Activated T-helper 1 cell treated with anti-CD3 and anti-CD28 coated beads, Interleukin-12 subunit alpha, Interleukin-12 subunit beta, Interleukin-2, Interleukin-4 antibody, amounts not matched to agents 30 ng/mL and 10 ng/mL and 1 ng/mL, durations not matched to agents 14 hours and 24 hours and 36 hours (primary cell): ENCODE results near the gene C1GALT1C1. TPM values are rescaled to one million over a fixed set of nuclear protein-coding genes. Genes with fewer than 3 reads are reported as not detected.
"Not testable (repeated sequence)": the region's sequence is repeated elsewhere in the genome, so short reads cannot be mapped to it uniquely, and the experiment has no call there.

Experiments
- DNase-seq: peaks from one replicate; pipeline ENCODE4 v3.0.0; 2021; ENCODE audit warnings: low spot score
- H3K27ac Mint-ChIP-seq: one replicate; pipeline ENCODE4 v1.8.0; 2021; ENCODE audit warnings: mild to moderate bottlenecking, mixed read lengths
- H3K27me3 Mint-ChIP-seq: one replicate; pipeline ENCODE4 v1.8.0; 2022; ENCODE audit warnings: mild to moderate bottlenecking, moderate library complexity, mixed read lengths; ENCODE audit not compliant: insufficient read depth
- H3K36me3 Mint-ChIP-seq: one replicate; pipeline ENCODE4 v1.8.0; 2021; ENCODE audit warnings: low read depth, mixed read lengths
- H3K4me1 Mint-ChIP-seq: one replicate; pipeline ENCODE4 v1.8.0; 2021; ENCODE audit warnings: low read depth, mixed read lengths
- H3K4me3 Mint-ChIP-seq: one replicate; pipeline ENCODE4 v1.8.0; 2021; ENCODE audit warnings: mild to moderate bottlenecking, moderate library complexity, mixed read lengths
- H3K9me3 Mint-ChIP-seq: one replicate; pipeline ENCODE4 v1.8.0; 2021; ENCODE audit warnings: mixed read lengths
- intact Hi-C: fragments of 100-400 bp; cut with micrococcal nuclease; formaldehyde crosslinking; loops from one replicate; pipeline ENCODE4 v1.15.1; 2024
- total RNA-seq: library from RNA; stranded (reverse); gene quantifications from 2 replicates; pipeline ENCODE4 v1.2.3, GENCODE V29; 2022

C1GALT1C1 gene
- 21.0 and 23.7 TPM in 2 replicates for total RNA-seq

DNA sequence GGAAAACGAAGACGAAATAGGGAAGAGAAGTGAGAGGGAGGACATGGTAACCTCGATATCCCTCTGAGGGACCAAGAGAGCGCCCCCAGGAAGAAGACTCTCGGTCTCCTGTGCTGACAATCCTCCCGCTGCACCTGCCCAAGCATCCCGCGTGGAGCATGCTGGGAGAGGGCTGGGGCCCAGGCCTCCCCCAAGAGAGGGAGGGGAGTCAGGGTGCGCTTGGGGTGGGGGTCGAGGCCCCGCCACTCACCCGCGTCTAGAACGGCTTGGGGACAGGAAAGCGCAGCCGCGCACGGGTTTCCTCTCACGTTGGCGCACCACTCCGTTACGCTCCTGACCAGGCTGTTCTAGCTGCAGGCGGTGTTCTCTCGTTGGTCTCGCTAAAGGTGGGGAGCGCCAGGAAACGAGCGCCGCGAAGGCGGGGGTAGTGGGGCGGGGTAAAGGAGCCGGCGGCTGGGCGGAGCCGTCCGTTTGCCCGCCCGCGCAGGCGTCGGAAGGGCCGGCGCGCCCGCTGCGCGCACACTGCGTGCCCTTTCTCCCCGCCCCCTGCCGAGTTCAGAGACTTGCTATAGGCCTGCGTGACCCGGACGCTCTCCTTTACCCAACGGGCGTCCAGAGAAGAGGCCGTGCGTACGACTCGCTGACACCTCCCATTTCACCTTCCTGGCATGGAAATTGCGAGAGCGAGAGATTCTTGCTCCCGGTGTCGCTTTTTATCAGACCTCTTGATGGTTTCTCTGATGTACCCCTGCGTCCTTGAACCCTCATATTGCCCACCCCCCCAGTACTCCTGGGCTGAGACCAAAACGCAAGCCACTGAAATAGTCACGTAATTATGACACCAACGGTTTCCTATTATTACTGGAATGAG lies at the start of gene C1GALT1C1:
Gene C1GALT1C1, minus strand, starts transcription at position 388 of the 871 bp plus-strand sequence. CDS start 2,888 bp downstream, outside the sequence.
- Mint-ChIP-seq H3K4me1 (peaks cover 16% of the 10 kb centered on the region), H3K9me3 (no peaks in the 10 kb centered on the region), H3K36me3 (peaks cover 13% of the 10 kb centered on the region), H3K4me3 (peak within 1 kb of the TSS; percentile 93), H3K27me3 (no peaks in the 10 kb centered on the region), H3K27ac (peak within 1 kb of the TSS; percentile 99)
- intact Hi-C loops: loop anchor here (1.0 to 2.0 kb wide), 9 partner anchors 26 to 379 kb away; partner anchors contain the start of genes LAMP2, MCTS1 and ZBTB33
- peak; percentile 88 for DNase-seq

DNA sequence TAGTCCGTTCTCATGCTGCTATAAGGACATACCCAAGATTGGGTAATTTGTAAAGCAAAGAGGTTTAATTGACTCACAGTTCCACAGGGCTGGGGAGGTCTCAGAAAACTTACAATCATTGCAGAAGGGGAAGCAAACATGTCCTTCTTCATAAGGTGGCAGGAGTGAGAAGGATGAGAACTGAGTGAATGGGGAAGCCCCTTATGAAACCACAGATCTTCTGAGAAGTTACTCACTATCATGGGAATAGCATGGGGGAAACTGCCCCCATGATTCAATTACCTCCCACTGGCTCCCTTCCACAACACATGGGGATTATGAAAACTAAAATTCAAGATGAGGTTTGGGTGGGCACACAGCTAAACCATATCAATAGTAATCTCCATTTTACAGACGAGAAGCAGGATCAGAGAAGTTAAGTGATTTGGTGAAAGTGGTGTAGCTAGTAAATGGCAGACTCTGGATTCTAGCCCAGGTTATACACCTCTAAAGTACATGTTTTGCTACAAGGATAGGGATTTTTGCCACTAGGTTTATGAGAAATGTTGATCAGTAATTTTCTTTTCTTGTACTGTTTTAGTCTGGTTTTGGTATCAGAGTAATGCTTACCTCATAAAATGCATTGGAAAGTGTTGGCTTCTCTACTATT lies 47.3 kb upstream of the C1GALT1C1 start:
- Mint-ChIP-seq H3K4me3 (no peak overlapping the region), H3K9me3 (peaks cover 21% of the 10 kb centered on the region), H3K36me3 (peaks cover 8% of the 10 kb centered on the region), H3K27ac (peak overlapping the region; percentile 58), H3K27me3 (no peaks in the 10 kb centered on the region), H3K4me1 (peaks cover 16% of the 10 kb centered on the region)
- intact Hi-C loops: loop anchor here (2.0 kb wide), 1 partner anchor 20 kb away; no protein-coding TSS in a partner anchor
- no peak for DNase-seq

DNA sequence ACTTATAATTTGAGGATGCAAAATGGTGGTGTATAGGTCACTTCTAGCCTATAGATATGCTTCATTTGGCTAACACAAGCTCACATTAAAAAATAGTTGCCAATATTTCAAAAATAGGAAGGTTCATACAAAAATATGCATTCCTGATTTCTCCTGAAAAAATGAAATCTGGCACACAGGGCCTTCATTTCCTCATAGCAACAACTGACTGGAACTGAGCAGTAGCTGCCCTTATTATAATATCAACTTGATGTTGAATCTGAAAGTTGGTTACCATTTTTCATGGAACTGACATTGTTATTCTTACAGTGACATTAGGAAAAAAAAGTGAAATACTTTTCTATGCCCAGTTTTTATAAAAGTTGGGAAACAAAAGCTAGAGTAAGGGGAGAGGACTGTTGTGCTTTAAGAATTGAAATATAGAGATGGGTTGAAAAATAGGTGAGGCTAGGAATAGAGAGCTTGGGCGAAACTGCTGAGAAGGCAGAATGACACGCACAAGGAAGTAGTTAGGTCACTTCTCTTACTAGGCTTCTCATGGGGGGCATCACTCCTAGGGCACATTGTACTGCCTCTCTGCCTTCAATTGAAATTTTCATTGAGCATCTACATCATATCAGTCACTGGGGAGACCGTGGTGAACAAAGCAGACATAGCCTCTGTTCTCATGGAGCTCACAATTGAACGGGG lies 43.1 kb upstream of the C1GALT1C1 start:
- intact Hi-C loops: no loop called here
- no peak for DNase-seq
- Mint-ChIP-seq H3K9me3 (peaks cover 13% of the 10 kb centered on the region), H3K4me3 (no peak overlapping the region), H3K4me1 (peaks cover 7% of the 10 kb centered on the region), H3K36me3 (peaks cover 8% of the 10 kb centered on the region), H3K27ac (no peak overlapping the region), H3K27me3 (no peaks in the 10 kb centered on the region)

DNA sequence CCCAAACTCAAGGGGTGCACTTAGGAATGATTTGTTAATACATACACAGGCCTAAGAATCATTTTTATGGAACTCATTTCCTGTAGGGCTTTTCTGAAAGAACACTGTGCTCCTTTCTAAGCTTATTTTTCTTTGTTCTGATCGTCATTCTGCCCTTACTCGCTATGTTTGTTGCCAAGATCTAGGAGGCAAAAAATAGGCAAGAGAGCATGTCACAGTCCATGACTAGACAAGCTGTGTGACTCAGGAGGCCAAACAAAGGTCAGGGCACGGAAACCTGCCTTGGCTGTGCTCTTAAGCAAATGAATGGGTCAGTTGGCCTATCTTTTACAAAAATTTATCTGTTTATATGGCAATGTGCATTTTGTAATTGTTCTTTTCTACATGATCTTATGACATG lies 42.5 kb upstream of the C1GALT1C1 start:
- peaks cover 8% of the 10 kb centered on the region for H3K36me3 Mint-ChIP-seq
- H3K4me1 Mint-ChIP-seq: peaks cover 7% of the 10 kb centered on the region

DNA sequence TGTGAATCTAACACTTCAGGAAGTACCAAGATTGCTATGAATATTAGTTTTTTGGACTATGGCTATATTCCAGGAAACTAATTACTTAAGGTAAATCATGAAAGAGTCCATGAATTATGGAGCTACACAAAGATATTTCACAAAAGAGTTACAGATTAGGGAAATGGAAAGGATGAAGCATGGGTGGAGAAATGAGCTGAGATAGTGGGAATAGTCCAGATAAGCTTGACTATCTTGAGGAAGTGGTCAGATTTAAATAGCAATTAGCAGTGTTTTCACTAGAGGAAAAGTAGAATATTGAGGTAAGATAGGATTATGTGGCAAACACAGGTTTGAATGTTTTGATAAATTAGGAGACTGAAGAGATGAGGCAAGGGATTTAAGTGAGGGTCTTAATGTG lies 42.1 kb upstream of the C1GALT1C1 start:
- Mint-ChIP-seq H3K9me3 (peaks cover 7% of the 10 kb centered on the region), H3K4me3 (no peak overlapping the region), H3K27ac (no peak overlapping the region), H3K27me3 (no peaks in the 10 kb centered on the region), H3K36me3 (peaks cover 8% of the 10 kb centered on the region), H3K4me1 (peaks cover 3% of the 10 kb centered on the region)
- no peak for DNase-seq
- intact Hi-C loops: no loop called here

More for the DNA sequence above, 42.5 kb upstream of the C1GALT1C1 start:
- intact Hi-C loops: no loop called here
- H3K9me3 Mint-ChIP-seq: peaks cover 10% of the 10 kb centered on the region
- H3K27me3 Mint-ChIP-seq: no peaks in the 10 kb centered on the region
- no peak for DNase-seq
- no peak overlapping the region for H3K4me3 Mint-ChIP-seq
- no peak overlapping the region for H3K27ac Mint-ChIP-seq

DNA sequence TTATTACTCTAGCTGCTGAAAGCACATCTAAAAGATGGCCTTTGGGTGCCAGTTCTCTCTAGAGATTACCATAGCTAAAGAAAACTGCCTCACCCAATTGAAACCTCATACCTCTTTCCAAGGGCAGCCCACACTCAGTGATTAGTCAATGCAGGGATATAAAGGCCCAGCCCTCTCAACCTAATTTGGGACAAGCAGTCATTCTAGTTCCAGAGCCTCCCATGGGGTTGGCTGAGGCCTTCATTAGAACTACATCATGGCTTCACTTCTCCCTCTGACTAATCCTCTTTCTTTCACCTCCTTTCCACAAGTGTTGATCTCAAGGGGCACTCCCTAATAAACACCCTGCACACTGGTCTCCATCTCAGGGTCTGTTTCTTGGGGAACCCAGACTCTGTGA lies 38.5 kb upstream of the C1GALT1C1 start:
- intact Hi-C loops: no loop called here

DNA sequence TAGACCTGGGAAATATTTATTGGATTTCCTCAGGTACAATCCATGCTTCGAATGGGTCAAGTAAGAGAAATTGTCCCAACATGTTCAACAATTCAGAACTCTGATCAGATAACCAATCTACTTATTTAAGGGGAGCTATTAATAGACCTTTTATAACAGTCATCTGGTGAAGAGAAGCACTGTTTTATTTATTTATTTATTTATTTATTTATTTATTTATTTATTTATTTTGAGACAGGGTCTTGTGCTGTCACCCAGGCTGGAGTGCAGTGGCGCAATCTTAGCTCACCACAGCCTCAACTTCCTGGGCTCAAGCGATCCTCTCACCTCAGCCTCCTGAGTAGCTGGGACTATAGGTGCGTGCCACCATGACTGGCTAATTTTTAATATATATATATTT lies 34.7 kb upstream of the C1GALT1C1 start:
- H3K4me1 Mint-ChIP-seq, H3K27ac Mint-ChIP-seq, H3K36me3 Mint-ChIP-seq, H3K27me3 Mint-ChIP-seq, H3K9me3 Mint-ChIP-seq, DNase-seq, H3K4me3 Mint-ChIP-seq: not testable (repeated sequence)
- intact Hi-C loops: loop anchor here (1.0 kb wide), 2 partner anchors 150 to 166 kb away; no protein-coding TSS in a partner anchor

More for the DNA sequence above, 38.5 kb upstream of the C1GALT1C1 start:
- no peak overlapping the region for H3K4me3 Mint-ChIP-seq
- no peaks in the 10 kb centered on the region for H3K27me3 Mint-ChIP-seq
- DNase-seq: no peak
- no peak overlapping the region for H3K27ac Mint-ChIP-seq
- no peaks in the 10 kb centered on the region for H3K9me3 Mint-ChIP-seq
- H3K36me3 Mint-ChIP-seq: no peaks in the 10 kb centered on the region
- no peaks in the 10 kb centered on the region for H3K4me1 Mint-ChIP-seq

DNA sequence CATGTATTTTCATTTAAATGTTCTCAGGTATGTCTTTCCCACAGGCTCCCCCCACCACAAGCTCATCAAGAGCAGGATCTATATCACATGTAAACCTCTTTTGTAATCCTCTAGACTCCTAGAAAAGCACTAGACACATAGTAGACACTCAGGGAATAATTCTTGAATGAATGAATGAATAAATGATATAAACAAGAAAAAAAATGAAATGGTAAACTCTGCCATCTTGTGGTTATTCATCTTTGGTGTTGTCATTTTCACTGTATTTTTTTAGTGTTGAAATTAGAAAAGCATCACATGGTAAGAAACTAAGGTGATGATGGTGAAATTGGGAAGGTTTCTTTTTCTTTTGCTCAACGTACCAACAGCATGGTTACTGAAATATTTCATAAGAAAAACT lies 34.2 kb upstream of the C1GALT1C1 start:
- H3K9me3 Mint-ChIP-seq: no peaks in the 10 kb centered on the region
- no peaks in the 10 kb centered on the region for H3K27me3 Mint-ChIP-seq
- no peak overlapping the region for H3K27ac Mint-ChIP-seq
- no peak for DNase-seq
- H3K36me3 Mint-ChIP-seq: no peaks in the 10 kb centered on the region
- intact Hi-C loops: loop anchor here (1.0 kb wide), 2 partner anchors 150 to 166 kb away; no protein-coding TSS in a partner anchor
- no peak overlapping the region for H3K4me3 Mint-ChIP-seq
- no peaks in the 10 kb centered on the region for H3K4me1 Mint-ChIP-seq

DNA sequence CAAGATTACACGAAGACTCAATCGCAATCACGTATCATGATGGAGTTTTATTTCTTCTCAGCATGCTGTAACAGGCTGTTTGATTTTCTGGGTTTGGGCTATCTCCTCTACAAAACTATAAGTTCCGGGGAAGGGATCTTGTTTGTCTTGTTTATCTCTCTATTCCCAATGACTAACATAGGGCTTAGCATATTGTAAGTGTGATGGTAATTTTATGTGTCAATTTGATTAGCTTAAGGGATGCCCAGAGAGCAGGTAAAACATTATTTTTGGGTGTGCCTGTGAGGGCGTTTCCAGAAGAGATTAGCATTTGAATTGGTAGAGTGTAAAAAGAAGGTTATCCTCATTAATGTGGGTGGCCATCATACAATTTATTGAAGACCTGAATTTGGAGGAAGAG lies 32.8 kb upstream of the C1GALT1C1 start:
- Mint-ChIP-seq H3K9me3 (no peaks in the 10 kb centered on the region), H3K36me3 (no peaks in the 10 kb centered on the region), H3K4me1 (no peaks in the 10 kb centered on the region), H3K27me3 (no peaks in the 10 kb centered on the region), H3K27ac (no peak overlapping the region), H3K4me3 (no peak overlapping the region)
- no peak for DNase-seq
- intact Hi-C loops: no loop called here

DNA sequence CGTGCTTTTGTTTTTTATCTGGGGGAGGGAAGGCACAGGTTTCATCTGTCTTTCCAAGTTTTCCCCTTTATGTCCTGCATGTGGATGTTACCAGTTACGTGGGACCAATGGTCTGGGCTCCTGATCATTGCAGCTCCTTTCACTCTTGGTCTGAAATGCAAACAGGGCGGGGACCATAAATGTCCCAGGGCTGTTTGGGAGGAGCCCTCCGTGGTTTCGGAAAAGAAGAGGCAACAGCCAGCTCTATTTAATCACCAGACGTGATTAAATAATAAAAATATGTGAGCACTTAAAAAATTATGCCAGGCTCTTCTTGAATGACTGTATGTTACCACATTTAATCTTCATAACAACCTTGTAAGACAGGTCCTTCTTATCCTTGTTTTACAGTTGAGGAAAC lies 30.8 kb upstream of the C1GALT1C1 start:
- Mint-ChIP-seq H3K4me3 (no peak overlapping the region), H3K36me3 (no peaks in the 10 kb centered on the region), H3K27me3 (no peaks in the 10 kb centered on the region), H3K4me1 (no peaks in the 10 kb centered on the region), H3K27ac (no peak overlapping the region), H3K9me3 (no peaks in the 10 kb centered on the region)
- DNase-seq: no peak
- intact Hi-C loops: no loop called here

DNA sequence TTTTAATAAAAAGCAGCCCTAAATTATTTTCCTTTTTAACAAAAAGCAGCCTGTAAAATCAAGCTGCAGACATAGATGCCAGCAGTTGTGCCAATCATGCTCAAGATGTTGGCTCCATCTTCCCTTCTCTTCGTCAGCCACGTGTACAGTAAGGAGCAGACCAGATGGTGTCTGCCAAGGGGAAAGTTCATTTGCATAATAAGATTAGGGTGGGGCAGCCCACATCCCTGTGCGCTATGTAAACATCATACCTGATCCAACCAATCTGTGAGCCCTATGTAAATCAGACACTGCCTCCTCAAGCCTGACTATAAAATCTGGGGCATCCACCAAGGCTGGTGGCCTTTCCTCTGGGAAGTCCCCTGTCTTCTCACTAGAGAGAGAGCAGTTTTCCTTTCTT lies 23.1 kb upstream of the C1GALT1C1 start:
- H3K4me1 Mint-ChIP-seq: no peaks in the 10 kb centered on the region
- no peaks in the 10 kb centered on the region for H3K36me3 Mint-ChIP-seq
- no peak overlapping the region for H3K27ac Mint-ChIP-seq
- H3K4me3 Mint-ChIP-seq: no peak overlapping the region
- no peaks in the 10 kb centered on the region for H3K27me3 Mint-ChIP-seq
- intact Hi-C loops: no loop called here
- peaks cover 6% of the 10 kb centered on the region for H3K9me3 Mint-ChIP-seq
- no peak for DNase-seq

DNA sequence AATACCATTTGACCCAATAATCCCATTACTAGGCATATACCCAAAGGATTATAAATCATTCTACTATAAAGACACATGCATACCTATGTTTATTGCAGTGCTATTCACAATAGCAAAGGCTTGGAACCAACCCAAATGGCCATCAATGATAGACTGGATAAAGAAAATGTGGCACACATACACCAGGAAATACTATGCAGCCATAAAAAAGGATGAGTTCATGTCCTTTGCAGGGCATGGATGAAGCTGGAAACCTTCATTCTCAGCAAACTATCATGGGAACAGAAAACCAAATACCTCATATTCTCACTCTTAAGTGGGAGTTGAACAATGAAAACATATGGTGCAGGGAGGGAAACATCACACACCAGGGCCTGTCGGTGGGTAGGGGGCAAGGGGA lies 22.4 kb upstream of the C1GALT1C1 start:
- DNase-seq, H3K4me3 Mint-ChIP-seq, intact Hi-C loops, H3K36me3 Mint-ChIP-seq, H3K4me1 Mint-ChIP-seq, H3K27ac Mint-ChIP-seq, H3K27me3 Mint-ChIP-seq, H3K9me3 Mint-ChIP-seq: not testable (repeated sequence)

DNA sequence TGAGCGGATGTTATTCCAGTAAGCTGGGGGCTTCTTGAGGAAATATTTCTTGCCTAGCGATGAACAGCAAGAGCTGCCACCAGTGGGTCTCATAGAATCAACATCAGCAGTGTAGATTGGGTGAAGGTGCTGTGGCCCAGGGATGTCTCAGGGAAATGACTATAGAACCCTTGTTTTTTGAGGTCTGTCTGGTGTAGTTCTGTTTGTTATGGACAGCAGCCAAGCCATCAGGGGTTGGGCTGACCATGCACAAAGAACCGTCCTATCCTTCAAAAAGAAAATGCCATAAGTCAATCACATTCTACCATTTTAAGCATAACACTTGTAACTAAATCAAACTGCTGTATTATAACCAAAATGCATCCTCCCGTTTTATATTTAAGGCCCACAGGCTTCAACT lies 17.3 kb upstream of the C1GALT1C1 start:
- H3K36me3 Mint-ChIP-seq: no peaks in the 10 kb centered on the region
- no peak overlapping the region for H3K27ac Mint-ChIP-seq
- no peaks in the 10 kb centered on the region for H3K27me3 Mint-ChIP-seq
- no peaks in the 10 kb centered on the region for H3K4me1 Mint-ChIP-seq
- intact Hi-C loops: no loop called here
- H3K9me3 Mint-ChIP-seq: peaks cover 6% of the 10 kb centered on the region
- H3K4me3 Mint-ChIP-seq: no peak overlapping the region
- no peak for DNase-seq
